GM12891 (cell line): Measurements from ENCODE around the gene URM1.

Source experiments
- POLR2A ChIP-seq: IDR thresholded peaks from 2 replicates; pipeline ENCODE4 v1.6.1; 2011; ENCODE audit warnings: low read depth, low read length, control low read depth
- POLR2AphosphoS5 ChIP-seq: IDR thresholded peaks from 2 replicates; pipeline ENCODE4 v1.6.1; 2011; ENCODE audit warnings: low read depth, low read length, control low read depth
- POU2F2 ChIP-seq: IDR thresholded peaks from 2 replicates; pipeline ENCODE4 v1.6.1; 2011; ENCODE audit warnings: low read depth, mild to moderate bottlenecking, control low read depth, low read length, moderate library complexity
- TAF1 ChIP-seq: IDR thresholded peaks from 2 replicates; pipeline ENCODE4 v1.6.1; 2011; ENCODE audit warnings: low read depth, low read length, control low read depth

GRCh38 chr9:128355451-128355850, 15.7 kb upstream of the URM1 start:
- TF ChIP-seq POLR2A (no peak), POLR2AphosphoS5 (no peak), TAF1 (no peak), POU2F2 (no peak)
